ENCODE results near the gene RFNG.

Gene RFNG

GRCh38 chr17:82089723-82090548 is 38.3 kb upstream of the RFNG start:
- DNase-seq (ENCODE audit: low spot score) = no peak

- DNase-seq (ENCODE audit: low spot score) = no peak
Observed at GRCh38 chr17:82088838-82089722, 37.5 kb upstream of the RFNG start.

GRCh38 chr17:82087961-82088837 is 36.6 kb upstream of the RFNG start:
- DNase-seq (ENCODE audit: low spot score) = no peak

GRCh38 chr17:82086941-82087906 is 35.6 kb upstream of the RFNG start:
- DNase-seq (ENCODE audit: low spot score) = no peak

- no peak for DNase-seq (ENCODE audit: low spot score)
Observed at GRCh38 chr17:82085931-82086764, 34.5 kb upstream of the RFNG start.

- no peak for DNase-seq (ENCODE audit: low spot score)
Observed at GRCh38 chr17:82085031-82085861, 33.6 kb upstream of the RFNG start.

GRCh38 chr17:82084373-82085030 is 32.9 kb upstream of the RFNG start:
- no peak for DNase-seq (ENCODE audit: low spot score)

GRCh38 chr17:82083533-82084359 is 32.1 kb upstream of the RFNG start:
- DNase-seq (ENCODE audit: low spot score) = no peak

GRCh38 chr17:82083009-82083408 is 31.4 kb upstream of the RFNG start:
- DNase-seq (ENCODE audit: low spot score) = no peak

GRCh38 chr17:82082456-82082855 is 30.8 kb upstream of the RFNG start:
- DNase-seq (ENCODE audit: low spot score) = no peak

- no peak for DNase-seq (ENCODE audit: low spot score)
Observed at GRCh38 chr17:82081966-82082365, 30.4 kb upstream of the RFNG start.

GRCh38 chr17:82081546-82081945 is 29.9 kb upstream of the RFNG start:
- no peak for DNase-seq (ENCODE audit: low spot score)

- DNase-seq (ENCODE audit: low spot score) = no peak
Observed at GRCh38 chr17:82080789-82081464, 29.3 kb upstream of the RFNG start.

- DNase-seq (ENCODE audit: low spot score) = no peak
Observed at GRCh38 chr17:82080048-82080788, 28.6 kb upstream of the RFNG start.

- DNase-seq (ENCODE audit: low spot score) = no peak
Observed at GRCh38 chr17:82079001-82079677, 27.5 kb upstream of the RFNG start.

GRCh38 chr17:82078433-82078832 is 26.8 kb upstream of the RFNG start:
- DNase-seq (ENCODE audit: low spot score) = no peak
